BJ (cell line): Measurements from ENCODE around the gene RAD18. TPM values are rescaled to one million over a fixed set of nuclear protein-coding genes. Genes with fewer than 3 reads are reported as not detected.

Source experiments
- CTCF ChIA-PET: fragments of 350-600 bp; formaldehyde crosslinking; extraction: SDS; loops from one replicate; lab custom pipeline; 2021; ENCODE audit warnings: antibody characterized with exemption, inconsistent platforms; lab: Yijun Ruan, JAX
- POLR2A ChIA-PET: fragments of 300-600 bp; sonication (Branson Sonifier 250); formaldehyde crosslinking; extraction: SDS; loops from one replicate; lab custom pipeline; 2021; ENCODE audit warnings: antibody characterized with exemption; lab: Charles Lee
- DNase-seq: peaks from one replicate; pipeline ENCODE4 v3.0.0-alpha.2; 2011; ENCODE audit warnings: low read depth
- H3K27me3 ChIP-seq: 2 replicates; pipeline ENCODE4 v1.6.0; 2011; ENCODE audit warnings: low read length; ENCODE audit not compliant: control insufficient read depth, insufficient read depth
- H3K36me3 ChIP-seq: 2 replicates; pipeline ENCODE4 v1.5.1; 2011; ENCODE audit warnings: low read length; ENCODE audit not compliant: control insufficient read depth, insufficient read depth
- H3K4me3 ChIP-seq: 2 replicates; pipeline ENCODE4 v1.5.1; 2011; ENCODE audit warnings: low read depth, mild to moderate bottlenecking, control low read depth, low read length
- CTCF ChIP-seq: IDR thresholded peaks from 2 replicates; pipeline ENCODE4 v1.5.1; 2011; ENCODE audit warnings: low read depth, mild to moderate bottlenecking, control low read depth, inconsistent platforms, low read length, moderate library complexity; ENCODE audit not compliant: insufficient read depth
- polyA plus RNA-seq: library from polyadenylated mRNA; depleted of rRNA; stranded (reverse); fragments of >200 nt; gene quantifications from 2 replicates; pipeline ENCODE4 v1.2.3, GENCODE V29; 2011

RAD18 gene
- polyA plus RNA-seq, 1 experiment: 13.8 TPM

GRCh38 chr3:8996216-8996615 is 32.9 kb upstream of the RAD18 start:
- H3K36me3 ChIP-seq: no peaks in the 10 kb centered on the region
- H3K4me3 ChIP-seq: no peak overlapping the region
- CTCF ChIA-PET: interaction anchor here (0.9 to 5.8 kb wide), 8 partner anchors 9 to 306 kb away, joined by 3 to 39 read pairs (median 5); partner anchors contain the start of gene OXTR
- DNase-seq: no peak
- POLR2A ChIA-PET: no interaction called here
- TF ChIP-seq CTCF: no peak
- H3K27me3 ChIP-seq: peaks cover 10% of the 10 kb centered on the region

- ChIA-PET POLR2A (no interaction called here), CTCF (interaction anchor here (1.0 to 2.1 kb wide), 4 partner anchors 14 to 308 kb away, joined by 3 to 6 read pairs (median 4); partner anchors contain the start of gene OXTR)
- no peak for DNase-seq
- H3K4me3 ChIP-seq: no peak overlapping the region
- TF ChIP-seq CTCF: no peak
- H3K27me3 ChIP-seq: peaks cover 7% of the 10 kb centered on the region; the same call in 1 of the 2 replicates
- H3K36me3 ChIP-seq: no peaks in the 10 kb centered on the region
Measured at GRCh38 chr3:8994226-8994625, 31.0 kb upstream of the RAD18 start.

GRCh38 chr3:8993331-8993730 is 30.1 kb upstream of the RAD18 start:
- ChIA-PET CTCF (interaction anchor here (1.6 to 2.1 kb wide), 2 partner anchors 15 to 76 kb away, joined by 3 to 6 read pairs; no protein-coding TSS in a partner anchor), POLR2A (no interaction called here)
- H3K27me3 ChIP-seq: peaks cover 6% of the 10 kb centered on the region; the same call in 1 of the 2 replicates
- H3K4me3 ChIP-seq: no peak overlapping the region
- TF ChIP-seq CTCF: no peak
- no peak for DNase-seq
- H3K36me3 ChIP-seq: no peaks in the 10 kb centered on the region

- ChIA-PET CTCF (interaction anchor here (2.1 kb wide), 1 partner anchor 76 kb away, joined by 6 read pairs; no protein-coding TSS in a partner anchor), POLR2A (no interaction called here)
- no peak for DNase-seq
- H3K36me3 ChIP-seq: no peaks in the 10 kb centered on the region
- TF ChIP-seq CTCF: no peak
- peaks cover 6% of the 10 kb centered on the region; the same call in 1 of the 2 replicates for H3K27me3 ChIP-seq
- H3K4me3 ChIP-seq: no peak overlapping the region
Measured at GRCh38 chr3:8992854-8993253, 29.6 kb upstream of the RAD18 start.

DNA sequence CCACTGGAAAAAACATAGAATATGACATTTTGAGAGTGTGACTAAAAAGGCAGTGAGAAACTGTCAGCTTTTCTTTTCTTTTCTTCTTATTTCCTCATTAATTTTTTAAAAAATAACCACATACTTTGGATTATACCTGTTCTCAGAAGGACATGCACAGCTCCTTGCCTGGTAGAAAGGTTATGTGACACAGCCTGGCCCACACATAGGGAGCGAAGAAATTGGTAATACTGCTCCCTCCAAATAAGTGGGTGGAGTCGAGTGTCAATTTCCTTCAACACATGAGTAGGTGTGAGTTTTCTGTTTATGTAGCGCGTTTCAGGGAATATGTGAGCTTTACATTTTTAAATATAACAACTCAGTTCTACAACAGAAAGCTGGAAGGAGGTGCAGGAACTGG is 28.9 kb upstream of the RAD18 start:
- Histone ChIP-seq H3K27me3 (peaks cover 6% of the 10 kb centered on the region; the same call in 1 of the 2 replicates), H3K4me3 (no peak overlapping the region), H3K36me3 (no peaks in the 10 kb centered on the region)
- ChIA-PET CTCF (interaction anchor here (2.0 kb wide), 1 partner anchor 310 kb away, joined by 8 read pairs; no protein-coding TSS in a partner anchor), POLR2A (no interaction called here)
- DNase-seq: no peak
- TF ChIP-seq CTCF: no peak
